Kasumi-1 (cell line): Measurements from ENCODE around the gene CAMKK1.
A peak's percentile ranks its signal among the peaks of the same experiment; 100 is the strongest.

ENCODE experiments used
- DNase-seq, 2 experiments: peaks; one replicate each; lab custom pipeline; 2025; lab: John Stamatoyannopoulos, UW

Gene CAMKK1

DNA sequence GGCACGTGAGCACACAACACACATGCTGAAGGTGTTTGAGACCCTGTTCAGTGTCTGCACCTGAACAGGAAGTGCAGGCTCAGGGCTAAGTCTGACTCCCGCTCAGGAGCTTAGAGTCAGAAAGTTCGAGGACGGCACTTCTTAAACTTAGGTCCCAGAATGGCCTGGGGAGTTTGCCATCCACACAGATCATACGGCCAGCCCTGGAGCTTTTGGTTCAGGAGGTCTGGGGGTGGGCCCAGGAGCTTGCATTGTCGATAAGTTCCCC is 4.0 kb upstream of the CAMKK1 start:
- DNase-seq, result no peak

DNA sequence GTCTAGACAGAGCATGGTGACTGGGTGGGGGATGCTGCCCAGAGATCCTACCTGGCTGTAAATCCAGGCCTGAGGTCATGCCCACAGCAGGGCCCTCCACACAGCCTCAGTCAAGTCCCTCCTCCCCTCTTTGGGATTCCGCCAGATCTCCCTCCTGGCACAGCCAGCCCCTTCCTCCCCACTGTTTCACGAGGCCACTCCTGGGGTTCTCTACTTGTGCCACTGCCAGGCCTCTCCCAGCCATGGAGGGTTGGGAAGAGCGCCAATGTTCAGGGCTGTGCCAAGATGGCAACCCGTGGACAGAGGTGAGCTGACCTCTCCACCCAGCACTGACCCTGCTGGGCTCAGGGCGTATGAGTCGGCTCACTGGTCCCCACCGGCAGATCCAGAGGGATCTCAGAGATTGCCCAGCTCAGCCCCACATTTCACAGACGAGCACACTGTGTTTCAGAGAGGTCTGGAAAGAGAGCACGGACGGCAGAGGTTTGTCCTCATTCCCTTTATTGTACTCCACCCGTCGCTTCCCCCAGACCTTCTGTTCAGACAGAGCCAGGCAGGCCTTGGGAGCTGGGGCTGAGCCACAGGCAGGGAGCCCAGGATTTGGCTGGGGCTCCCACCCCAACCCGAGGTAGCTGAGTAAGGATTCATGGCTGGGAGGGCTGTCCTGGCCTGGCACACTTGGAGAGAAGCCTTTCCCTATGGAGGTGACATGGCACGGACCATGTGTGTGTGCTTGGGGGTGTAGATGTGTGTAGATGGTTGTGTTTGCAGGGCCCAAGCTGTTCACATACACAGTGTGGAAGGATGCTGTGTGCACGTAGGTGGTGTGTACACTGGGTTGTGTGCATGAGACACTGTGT is 3.5 kb upstream of the CAMKK1 start:
- no peak for DNase-seq

DNA sequence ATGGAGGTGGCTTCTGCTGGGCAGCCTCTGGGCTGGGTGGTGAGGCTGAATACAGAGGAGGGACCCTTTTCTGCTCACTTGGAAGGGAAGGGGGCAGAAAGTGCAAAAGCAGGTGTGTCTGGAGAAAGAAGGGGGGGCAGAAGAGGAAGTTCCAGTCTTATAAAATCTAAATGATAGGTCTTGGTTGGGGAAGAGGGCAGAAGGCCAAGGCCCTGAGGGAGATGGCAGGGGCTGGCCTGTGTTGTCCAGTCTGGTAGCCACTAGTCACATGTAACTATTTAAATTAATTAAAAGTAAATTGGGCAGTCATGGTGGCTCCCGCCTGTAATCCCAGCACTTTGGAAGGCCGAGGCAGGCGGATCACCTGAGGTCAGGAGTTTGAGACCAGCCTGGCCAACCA is 2.5 kb upstream of the CAMKK1 start:
- no peak for DNase-seq

DNA sequence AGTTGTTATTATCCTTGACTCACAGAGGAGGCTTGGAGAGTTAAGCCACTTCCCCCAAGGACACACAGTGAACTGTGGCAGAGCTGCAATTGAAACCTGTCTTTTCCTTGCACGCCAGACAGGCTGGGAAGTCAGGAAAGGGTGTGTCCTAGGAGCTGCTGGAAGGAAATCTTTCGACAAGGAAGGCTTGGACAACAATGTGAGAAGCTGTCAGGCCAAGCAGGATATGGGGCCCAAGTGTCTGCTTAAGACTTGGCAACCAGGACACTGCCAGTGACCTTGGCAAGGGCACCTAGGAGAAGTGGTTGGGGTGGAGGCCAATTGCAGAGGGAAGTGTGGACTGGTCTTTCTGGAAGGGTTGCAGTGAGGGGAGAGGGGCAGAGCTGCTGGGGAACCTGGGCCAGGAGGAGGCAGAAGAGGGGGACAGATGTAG is 2.1 kb upstream of the CAMKK1 start:
- DNase-seq, result no peak

DNA sequence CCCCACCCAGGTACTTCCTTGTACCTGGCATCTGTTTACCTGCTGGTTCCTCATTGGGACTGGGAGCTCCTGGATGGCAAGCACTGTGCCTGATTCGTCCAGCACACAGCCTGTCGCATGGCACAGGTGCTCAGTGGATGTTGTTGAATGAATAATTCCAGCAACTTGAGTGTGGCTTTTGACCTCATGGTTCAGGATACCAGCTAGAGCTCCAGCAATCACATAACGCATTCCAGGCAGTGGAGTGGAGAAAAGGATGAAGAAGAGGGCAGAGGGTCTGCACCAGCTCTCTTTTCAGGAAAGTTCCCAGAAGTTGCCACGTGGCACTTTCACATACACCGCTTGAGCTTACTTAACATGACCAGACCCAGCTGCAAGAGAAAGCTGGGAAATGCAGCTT is 1.3 kb upstream of the CAMKK1 start:
- no peak for DNase-seq

DNA sequence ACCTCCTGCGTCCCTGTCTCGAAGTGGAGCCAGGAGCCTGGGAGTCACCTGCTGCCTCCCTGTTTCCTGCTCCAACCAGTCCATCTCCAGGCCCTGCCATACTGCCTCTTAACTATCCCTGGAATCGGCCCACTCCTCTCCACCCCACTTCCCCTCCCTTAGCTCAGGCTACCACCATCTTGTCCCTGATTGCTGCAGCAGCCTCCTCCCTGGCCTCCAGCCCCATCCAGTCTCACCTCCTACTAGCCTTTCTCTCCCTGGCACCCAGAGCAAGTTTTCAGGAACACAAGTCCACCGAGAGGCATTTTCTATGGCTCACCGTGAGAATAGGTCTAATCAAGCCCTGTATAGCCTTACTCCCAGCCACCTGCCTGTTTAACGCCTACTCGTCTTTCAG is 865 bp upstream of the CAMKK1 start:
- DNase-seq, result no peak

DNA sequence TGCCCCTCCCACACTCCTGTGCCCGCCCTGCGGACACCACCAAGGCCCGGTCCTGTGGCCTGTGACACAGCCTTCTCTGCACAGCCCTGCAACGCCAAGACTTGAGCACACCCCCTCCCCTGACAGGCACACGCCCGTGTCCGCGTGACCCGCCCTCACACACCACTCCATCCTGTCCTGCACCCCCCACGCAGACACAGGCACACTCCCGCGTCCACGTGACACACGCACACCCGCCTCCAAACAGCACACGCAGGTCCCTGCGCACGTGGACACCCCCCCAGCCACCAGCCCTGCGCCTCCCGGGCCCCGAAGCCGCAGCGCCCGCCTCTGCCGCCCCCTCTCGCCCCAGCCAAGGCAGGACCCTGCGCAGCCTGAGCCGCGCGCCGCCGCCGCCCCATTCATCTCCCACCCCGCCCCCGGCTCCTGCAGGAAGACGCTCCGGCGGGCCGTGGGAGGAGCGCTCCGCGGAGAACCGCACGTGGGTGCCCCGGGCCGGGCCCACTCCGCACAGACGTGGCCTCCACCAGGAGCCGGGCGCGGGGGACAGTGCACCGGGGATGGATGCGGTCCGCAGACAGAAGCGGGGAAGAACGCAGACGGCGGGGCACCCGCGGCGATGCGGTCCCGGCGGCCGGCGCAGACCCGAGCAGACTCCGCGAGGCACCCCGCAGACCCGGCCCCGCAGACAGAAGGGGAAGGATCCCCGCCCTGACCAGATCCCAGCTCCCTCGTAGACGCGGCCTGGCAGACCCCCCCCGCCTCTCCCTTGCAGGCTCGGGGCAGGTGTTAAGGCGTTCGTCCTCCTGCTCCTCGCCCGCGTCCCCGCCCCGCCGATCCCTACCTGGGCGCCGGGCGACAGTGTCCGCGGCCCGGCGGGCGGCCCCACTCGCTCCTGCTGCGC is 506 bp downstream of the CAMKK1 start:
- DNase-seq, result peak; percentile 7 to 12

DNA sequence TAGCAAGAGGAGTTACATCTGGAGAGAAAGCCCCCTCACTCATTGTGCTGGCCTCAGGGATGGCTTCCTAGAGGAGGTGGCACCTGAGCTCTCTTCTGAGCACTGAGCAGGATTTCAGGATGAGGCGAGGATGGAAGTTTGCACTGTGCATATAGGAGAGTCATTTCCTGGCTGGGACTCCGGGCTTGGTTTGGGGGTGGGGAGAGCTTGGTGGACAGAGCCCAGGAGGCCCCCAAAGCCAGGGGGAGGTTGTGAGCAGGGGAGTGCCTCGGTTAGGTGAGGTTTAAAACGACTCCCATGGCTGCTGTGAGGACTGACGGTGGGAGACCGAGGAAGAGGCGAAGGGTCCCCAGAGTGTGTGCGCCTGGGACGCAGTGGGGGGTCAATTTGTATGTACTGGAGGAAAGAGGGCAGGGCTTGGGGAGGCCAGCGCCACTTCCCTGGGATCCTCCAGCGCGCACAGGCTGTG is 1.2 kb downstream of the CAMKK1 start:
- DNase-seq, result no peak

DNA sequence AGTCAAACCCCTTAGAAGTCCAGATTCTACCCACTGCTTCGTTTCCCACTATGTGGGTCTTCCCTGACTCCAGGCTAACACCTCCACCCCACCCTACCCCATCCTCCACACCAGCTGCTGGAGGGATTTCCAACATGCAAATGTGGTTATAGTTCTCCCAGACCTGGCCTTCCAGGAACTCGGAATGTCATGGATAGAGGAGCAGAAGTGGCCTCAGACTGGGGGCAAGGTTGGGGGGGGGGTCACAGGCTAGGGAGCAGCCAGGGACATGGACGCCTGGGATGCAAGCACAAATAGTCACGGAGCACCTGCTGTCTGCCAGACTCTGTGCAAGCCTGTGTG is 2.0 kb downstream of the CAMKK1 start:
- DNase-seq, result no peak

DNA sequence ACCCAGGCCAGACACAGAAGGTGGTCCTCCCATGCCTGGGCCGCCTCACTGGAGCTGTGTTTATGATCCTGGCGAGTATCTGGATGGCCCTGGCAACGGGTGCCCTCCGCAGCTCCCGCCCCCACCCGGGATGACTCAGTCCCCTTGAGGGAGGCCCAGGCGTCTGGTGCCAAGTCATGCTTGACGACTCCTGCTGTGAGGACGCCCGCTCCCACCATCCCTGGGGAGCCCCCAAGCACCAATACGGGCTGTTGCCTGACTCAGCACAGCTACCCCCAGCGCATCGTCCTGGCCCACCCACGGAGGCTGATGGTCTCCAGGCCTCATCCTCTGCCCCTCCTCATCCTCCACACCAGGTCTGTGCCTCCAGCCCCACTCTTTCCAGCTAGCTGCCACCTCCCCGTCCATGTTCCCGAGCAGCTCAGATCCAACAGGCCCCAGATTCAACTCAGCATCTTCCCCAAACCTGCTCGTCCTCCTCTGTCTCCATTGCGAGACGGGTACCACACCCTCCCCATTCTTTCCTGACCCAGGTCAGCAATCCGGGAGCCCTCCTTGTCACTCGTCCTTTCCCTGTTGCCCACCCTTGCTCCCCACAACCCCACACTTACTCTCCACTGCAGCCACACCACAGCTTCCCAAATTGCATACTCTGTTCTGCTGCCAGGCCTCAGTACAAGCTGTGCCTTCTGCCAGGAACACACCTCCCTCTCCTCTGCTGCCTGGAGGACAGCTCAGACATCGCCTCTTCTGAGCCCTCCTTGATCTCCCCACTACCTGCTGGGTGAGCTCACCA is 2.6 kb downstream of the CAMKK1 start:
- DNase-seq, result no peak

DNA sequence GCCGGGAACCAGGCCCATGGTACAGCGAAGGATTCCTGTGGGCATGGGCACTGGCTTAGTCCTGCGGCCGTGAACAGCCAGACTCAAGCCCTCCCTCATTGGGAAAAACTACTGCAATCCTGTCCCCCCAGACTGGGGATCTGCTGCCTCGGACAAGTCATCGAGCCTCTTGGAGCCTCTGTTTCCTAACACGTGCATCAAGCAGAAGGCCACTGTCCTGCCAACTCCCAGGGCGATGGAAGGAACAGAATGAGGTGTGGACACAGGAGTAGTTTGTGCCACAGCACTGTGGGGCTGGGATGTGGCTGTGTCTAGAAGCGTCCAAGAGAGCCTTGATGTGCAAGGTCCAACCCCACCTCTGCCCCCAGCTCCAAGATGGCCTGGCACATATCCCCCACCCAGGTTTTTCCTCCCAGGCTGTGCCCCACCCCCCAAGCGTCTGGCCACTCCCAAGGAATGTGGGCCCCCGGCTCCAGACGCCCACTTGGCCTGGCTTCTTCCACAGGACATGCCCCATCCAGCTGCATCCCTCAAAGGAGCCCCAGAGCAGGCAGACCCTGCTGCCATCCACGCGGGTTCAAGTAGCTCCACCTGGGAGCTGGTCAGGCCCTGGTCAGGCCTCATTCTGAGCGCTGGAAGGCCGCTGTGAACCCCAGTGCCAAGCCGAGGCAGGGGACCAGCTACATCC is 3.4 kb downstream of the CAMKK1 start:
- DNase-seq, result no peak

DNA sequence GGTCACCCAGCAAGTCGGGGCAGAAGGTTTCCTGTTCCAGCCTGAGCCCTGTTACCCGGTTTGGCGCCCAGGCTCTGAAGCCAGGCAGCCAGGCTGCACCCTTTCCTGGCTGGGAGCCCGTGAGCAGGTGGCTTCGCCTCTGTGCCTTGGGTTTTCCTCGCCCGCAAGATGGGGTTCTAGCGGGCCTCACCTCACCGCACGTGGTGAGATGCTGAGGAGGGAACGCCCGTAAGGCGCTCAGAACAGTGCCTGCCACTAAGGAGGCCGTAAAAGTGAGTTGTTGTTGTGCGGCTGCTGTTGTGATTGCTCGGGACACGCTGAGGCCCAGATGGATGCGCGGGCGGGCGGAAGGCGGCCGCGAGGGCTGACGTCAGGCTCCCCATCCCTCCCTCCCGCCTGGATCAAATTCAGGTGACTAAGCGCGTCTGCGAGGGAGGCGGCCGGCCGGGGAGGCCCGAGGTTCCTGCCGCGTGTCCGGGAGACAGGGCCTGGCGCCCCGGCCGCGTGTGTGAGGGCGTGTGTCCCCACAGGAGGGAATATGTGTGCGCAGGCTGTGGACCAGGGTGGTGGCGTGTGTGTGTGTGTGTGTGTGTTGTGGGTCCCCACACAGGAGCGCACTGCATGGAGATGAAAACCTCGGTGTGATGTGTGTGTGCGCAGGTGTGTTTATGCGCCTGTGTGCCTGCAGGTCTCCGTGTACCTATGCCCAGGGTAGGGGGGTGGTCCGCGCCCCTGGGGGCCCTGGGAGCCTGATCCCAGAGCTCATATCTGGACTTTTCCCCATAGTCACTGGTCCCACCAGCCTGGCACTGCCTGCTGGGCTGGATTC is 4.3 kb downstream of the CAMKK1 start:
- no peak for DNase-seq

DNA sequence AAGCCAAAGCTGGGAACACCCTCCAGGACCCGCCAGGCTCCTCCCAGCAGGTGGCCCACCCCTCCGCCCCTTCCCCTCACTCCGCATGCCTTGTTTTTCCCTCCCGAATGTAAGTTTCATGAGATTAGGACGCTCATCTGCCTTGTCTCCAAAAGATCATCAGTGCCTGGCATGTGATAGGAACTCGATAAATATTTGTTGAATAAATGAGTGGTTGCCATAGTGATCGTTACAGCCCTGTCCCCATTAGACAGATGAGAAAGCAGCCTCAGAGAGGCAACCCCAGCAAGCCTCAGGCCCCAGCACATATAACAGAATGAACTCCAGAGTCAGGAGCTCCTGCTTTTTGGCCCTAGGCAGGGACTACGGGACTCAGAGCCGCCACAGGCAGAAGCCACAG is 5.0 kb downstream of the CAMKK1 start:
- DNase-seq, result no peak

DNA sequence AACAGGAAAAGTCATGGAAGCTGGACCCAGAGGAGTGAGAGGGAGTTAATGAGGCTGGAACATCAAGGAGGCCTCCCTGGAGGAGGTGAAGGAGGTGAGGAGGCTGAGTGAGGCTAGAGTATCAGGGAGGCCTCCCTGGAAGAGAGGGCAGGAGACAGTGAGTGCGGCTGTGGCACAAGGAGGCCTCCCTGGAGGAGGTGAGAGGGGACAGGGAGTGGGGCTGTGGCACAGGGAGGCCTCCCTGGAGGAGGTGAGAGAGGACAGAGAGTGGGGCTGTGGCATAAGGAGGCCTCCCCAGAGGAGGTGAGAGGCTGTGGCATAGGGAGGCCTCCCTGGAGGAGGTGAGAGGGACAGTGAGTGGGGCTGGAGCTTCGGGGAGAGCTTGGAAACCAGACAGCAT is 5.5 kb downstream of the CAMKK1 start:
- no peak for DNase-seq

DNA sequence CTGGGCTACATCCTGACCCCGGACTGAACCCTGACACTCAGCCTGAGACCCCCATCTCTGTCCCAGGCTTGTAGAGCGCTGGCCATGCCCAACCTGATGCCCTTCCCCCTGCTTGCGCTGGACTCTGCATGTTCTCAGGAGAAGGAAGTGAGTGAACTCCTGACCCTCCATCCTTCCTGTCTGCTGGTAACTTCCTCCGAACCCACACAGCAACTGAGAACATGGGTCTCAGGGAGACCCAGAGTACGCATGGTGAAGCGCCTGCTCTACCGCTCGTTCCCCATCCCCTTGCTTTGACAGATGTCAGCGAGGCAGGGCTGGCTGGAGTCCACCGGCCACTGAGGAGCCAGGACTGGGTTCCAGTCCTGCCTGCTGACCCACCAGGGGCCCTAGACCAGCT is 6.1 kb downstream of the CAMKK1 start:
- DNase-seq, result no peak

DNA sequence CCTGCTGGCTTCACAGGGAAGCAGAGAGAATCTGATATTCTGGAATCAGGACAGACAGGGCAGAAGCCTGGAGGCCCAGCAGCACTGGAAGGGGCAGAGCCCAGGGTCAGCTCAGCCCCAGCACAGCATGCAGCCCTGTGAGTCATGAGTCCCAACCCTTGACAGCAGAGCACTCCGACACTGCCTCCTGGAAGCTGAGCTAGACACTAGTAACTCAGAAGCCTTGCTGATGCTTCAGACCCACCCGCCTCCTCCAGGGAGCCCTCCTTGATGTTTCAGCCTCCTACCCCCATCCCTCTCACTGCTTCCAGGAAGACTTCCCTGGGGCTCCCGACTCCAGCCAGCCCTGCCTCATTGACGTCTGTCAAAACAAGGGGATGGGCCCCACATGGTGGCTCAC is 6.9 kb downstream of the CAMKK1 start:
- no peak for DNase-seq

DNA sequence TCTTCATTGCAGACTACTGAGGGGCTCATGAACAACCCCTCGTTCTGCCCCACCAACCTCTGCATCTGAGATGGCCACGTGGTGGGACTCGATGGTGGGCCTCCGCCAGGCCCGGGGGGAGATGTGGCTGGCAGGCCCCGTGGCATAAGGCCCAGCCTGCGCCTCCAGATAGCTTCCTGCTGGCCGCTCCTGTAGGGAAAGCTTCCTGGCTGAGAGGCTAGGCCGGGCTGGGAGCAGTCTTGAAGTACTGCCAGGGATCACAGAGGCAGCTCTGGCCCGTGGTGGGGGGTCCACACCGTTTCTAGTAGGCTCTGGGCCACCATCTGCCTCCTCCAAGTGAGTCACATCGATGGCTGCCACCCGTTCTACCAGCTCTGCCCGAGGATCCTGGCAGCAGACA is 7.6 kb downstream of the CAMKK1 start:
- no peak for DNase-seq

DNA sequence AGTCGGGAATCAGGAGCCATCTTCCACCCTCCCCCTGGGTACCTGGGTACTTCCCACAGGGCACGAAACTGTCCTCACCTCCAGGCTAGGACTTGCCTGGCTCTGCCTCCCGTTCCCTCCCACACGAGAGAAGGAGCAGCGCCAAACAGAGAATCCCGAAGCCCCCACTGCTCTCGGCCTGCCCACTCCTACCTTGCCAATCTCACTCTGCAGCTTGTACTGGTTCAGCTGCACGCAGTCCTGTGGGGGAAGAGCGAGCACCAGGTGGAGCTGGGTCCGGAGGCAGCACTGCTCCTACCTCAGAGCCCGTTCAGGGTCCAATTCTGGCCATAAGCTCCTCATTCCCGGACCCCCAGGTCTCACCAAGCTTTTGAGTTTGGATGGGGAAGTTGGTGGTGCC is 8.7 kb downstream of the CAMKK1 start:
- DNase-seq, result no peak

DNA sequence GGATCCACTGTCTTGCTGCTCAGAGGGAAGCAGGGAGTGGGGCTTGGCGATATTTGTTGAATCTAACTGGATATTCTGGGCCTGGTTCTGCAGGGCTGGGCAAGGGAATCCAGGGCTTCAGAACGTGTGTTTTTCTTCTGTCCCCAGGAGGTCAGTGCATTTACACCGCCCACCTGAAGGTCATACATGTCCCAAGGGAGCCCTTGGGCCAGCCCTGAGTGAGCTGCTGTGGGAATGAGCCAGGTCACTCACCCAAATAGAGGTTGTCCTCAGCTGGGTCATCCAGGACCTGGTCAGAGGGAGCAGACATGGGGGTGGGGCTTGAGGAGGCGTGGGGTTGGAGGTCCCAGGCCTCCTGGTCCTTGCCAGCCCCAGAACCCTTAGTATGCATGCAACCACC is 10.6 kb downstream of the CAMKK1 start:
- no peak for DNase-seq

DNA sequence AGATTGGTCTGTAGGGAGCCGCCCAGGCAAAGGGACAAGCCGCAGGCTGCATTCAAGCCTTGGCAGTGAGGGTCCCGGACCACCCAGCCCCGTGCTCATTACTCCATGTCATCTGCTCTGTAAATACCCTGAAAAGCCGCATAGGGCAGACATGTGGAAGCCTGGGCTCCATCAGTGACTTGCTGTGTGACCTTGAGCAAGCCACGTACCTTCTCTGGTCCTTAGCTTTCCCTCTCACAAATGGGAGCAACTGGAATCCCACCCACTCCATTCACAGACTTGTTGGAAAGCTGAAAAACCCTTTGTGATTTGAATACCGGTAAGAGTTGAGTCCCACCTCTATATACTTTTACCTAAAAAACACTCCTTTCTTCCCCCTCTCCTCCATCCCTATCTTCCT is 11.9 kb downstream of the CAMKK1 start:
- no peak for DNase-seq
